Measurements from ENCODE around the gene INAFM2. TPM values are rescaled to one million over a fixed set of nuclear protein-coding genes. Genes with fewer than 3 reads are reported as not detected.

The INAFM2 gene
- total and polyA plus RNA-seq, 2 donors (not counting 3 experiments of a cell fraction or from before 2014, with no cell fraction given): 10.4 to 24.1 TPM

DNA sequence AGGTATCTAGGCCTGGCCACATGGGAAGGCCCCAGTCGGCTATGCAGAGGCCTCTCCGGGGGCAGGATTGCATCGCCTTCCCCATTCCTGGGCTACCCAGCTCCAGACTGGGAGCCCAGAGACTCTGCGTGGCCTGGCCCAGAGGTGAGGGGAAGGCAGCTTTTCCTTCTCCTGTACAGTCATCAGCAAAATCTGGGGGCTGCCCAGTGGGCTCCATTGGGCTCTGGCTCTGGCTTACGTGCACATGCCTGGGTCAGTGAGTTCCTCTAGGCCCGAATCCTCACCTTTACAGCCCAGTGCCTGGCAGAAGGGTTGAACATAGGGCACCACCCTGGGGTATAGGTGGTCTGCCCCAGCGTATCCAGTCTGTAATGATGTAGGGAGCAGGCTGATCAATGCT is 36.7 kb upstream of the INAFM2 start:
- no peak overlapping the region for H2AFZ ChIP-seq (ENCODE audit: low read depth, low read length)
- H3K4me3 ChIP-seq (replicated peaks in 1 of 3; ENCODE audit: insufficient read depth in 1 of 3, low read depth in 1 of 3, low read length in 3 of 3): no peak overlapping the region
- DNase-seq (ENCODE audit: low read depth, low spot score) (no peak), FAIRE-seq (no peak)
- TF ChIP-seq, protein P1, sequence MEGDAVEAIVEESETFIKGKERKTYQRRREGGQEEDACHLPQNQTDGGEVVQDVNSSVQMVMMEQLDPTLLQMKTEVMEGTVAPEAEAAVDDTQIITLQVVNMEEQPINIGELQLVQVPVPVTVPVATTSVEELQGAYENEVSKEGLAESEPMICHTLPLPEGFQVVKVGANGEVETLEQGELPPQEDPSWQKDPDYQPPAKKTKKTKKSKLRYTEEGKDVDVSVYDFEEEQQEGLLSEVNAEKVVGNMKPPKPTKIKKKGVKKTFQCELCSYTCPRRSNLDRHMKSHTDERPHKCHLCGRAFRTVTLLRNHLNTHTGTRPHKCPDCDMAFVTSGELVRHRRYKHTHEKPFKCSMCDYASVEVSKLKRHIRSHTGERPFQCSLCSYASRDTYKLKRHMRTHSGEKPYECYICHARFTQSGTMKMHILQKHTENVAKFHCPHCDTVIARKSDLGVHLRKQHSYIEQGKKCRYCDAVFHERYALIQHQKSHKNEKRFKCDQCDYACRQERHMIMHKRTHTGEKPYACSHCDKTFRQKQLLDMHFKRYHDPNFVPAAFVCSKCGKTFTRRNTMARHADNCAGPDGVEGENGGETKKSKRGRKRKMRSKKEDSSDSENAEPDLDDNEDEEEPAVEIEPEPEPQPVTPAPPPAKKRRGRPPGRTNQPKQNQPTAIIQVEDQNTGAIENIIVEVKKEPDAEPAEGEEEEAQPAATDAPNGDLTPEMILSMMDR (IDR thresholded peaks at IDR 0.05; ENCODE audit: extremely low read depth in 1 of 2, insufficient read depth in 1 of 2, low read depth in 1 of 2, low read length in 2 of 2): no peak
- no peak for TF ChIP-seq GATA2 (IDR thresholded peaks at IDR 0.05; ENCODE audit: insufficient read depth, insufficient read length, low read depth, low read length)
- TF ChIP-seq FOS (IDR thresholded peaks at IDR 0.05; ENCODE audit: borderline replicate concordance, insufficient read depth, low read length): no peak
- no peak for TF ChIP-seq POLR2A (IDR thresholded peaks at IDR 0.05; ENCODE audit: low read depth, low read length)
- TF ChIP-seq, protein P2, sequence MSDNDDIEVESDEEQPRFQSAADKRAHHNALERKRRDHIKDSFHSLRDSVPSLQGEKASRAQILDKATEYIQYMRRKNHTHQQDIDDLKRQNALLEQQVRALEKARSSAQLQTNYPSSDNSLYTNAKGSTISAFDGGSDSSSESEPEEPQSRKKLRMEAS (IDR thresholded peaks at IDR 0.05; ENCODE audit: insufficient read depth, insufficient read length): no peak
- no peak for TF ChIP-seq JUN (IDR thresholded peaks at IDR 0.05; ENCODE audit: borderline replicate concordance, insufficient read depth, insufficient read length, low read depth)
- no peak for TF ChIP-seq POLR2AphosphoS5 (IDR thresholded peaks at IDR 0.05; ENCODE audit: insufficient read depth, low read depth, low read length)
- TF ChIP-seq MYC (IDR thresholded peaks at IDR 0.05; ENCODE audit: low read depth, low read length): no peak
- no peak for TF ChIP-seq EZH2 (IDR thresholded peaks at IDR 0.05; ENCODE audit: borderline replicate concordance, low read depth, low read length, severe bottlenecking)
- H3K9ac ChIP-seq (replicated peaks; ENCODE audit: extremely low read depth, insufficient read depth, low read length): no peak overlapping the region
- POLR2A ChIA-PET: no interaction called here
- H3K9me3 ChIP-seq (replicated peaks; ENCODE audit: control insufficient read depth, insufficient read depth, low read length): no peaks in the 10 kb centered on the region
- BruUV-seq (replicated peaks): no TSS peak
- H3K79me2 ChIP-seq (ENCODE audit: control insufficient read depth, insufficient read depth, low read length): no peaks in the 10 kb centered on the region
- CTCF ChIA-PET: interaction anchor here (1.2 to 7.5 kb wide), 5 partner anchors 7 to 25 kb away, joined by 5 to 77 read pairs (median 8); no protein-coding TSS in a partner anchor
- H3K9me1 ChIP-seq (replicated peaks; ENCODE audit: control insufficient read depth, extremely low read depth, insufficient read depth, low read length): no peaks in the 10 kb centered on the region
- H3K36me3 ChIP-seq (ENCODE audit: control insufficient read depth in 2 of 2, extremely low read depth in 1 of 2, insufficient read depth in 2 of 2, low read length in 2 of 2): no peaks in the 10 kb centered on the region
- H3K27ac ChIP-seq (ENCODE audit: insufficient read depth, low read depth, low read length): no peak overlapping the region
- intact Hi-C loops (cut with micrococcal nuclease) (no loop called here), dilution Hi-C loops (cut with MboI; ENCODE audit: extremely low pct_ligation_motif_present, low sequenced_read_pairs) (no loop called here)
- no peak overlapping the region for H3K4me2 ChIP-seq (ENCODE audit: insufficient read depth, low read length)
- H3K4me1 ChIP-seq (ENCODE audit: control insufficient read depth, extremely low read depth, insufficient read depth, low read length): peaks cover 12% of the 10 kb centered on the region
- no peaks in the 10 kb centered on the region for H4K20me1 ChIP-seq (replicated peaks; ENCODE audit: control insufficient read depth, extremely low read depth, insufficient read depth, low read length)
- H3K27me3 ChIP-seq (ENCODE audit: control insufficient read depth in 2 of 2, insufficient read depth in 2 of 2, low read length in 2 of 2): peaks cover 18 to 25% of the 10 kb centered on the region in 2 experiments
